GM23248 (cell line): ENCODE measurements around the gene FMOD. TPM values are rescaled to one million over a fixed set of nuclear protein-coding genes. Genes with fewer than 3 reads are reported as not detected.
A peak's percentile ranks its signal among the peaks of the same experiment; 100 is the strongest.

Source experiments
- DNase-seq: peaks from one replicate; pipeline ENCODE4 v3.0.0-alpha.2; 2015
- H2AFZ ChIP-seq: fragments of 200-600 bp; sonication (generic); 2 replicates; pipeline ENCODE4 v1.6.1; 2016; ENCODE audit warnings: antibody characterized with exemption
- H3F3A ChIP-seq: fragments of 200-600 bp; sonication (generic); 2 replicates; pipeline ENCODE4 v1.6.1; 2016; ENCODE audit warnings: mild to moderate bottlenecking, antibody characterized with exemption, mixed run types; ENCODE audit not compliant: insufficient read depth
- H3K27ac ChIP-seq: fragments of 200-600 bp; sonication (generic); 2 replicates; pipeline ENCODE4 v1.5.1; 2016; ENCODE audit warnings: mild to moderate bottlenecking
- H3K27me3 ChIP-seq: fragments of 200-600 bp; sonication (generic); replicated peaks from 2 replicates; pipeline ENCODE4 v1.6.1; 2016; ENCODE audit warnings: mild to moderate bottlenecking; ENCODE audit not compliant: insufficient read depth
- H3K36me3 ChIP-seq: fragments of 200-600 bp; sonication (generic); 2 replicates; pipeline ENCODE4 v1.6.1; 2016; ENCODE audit warnings: low read depth, mild to moderate bottlenecking
- H3K4me1 ChIP-seq: fragments of 200-600 bp; sonication (generic); 2 replicates; pipeline ENCODE4 v1.6.1; 2016; ENCODE audit warnings: mild to moderate bottlenecking; ENCODE audit not compliant: insufficient read depth
- H3K4me2 ChIP-seq: fragments of 200-600 bp; sonication (generic); one replicate; pipeline ENCODE4 v1.6.1; 2016; ENCODE audit warnings: mild to moderate bottlenecking; ENCODE audit not compliant: unreplicated experiment
- H3K4me3 ChIP-seq: fragments of 200-600 bp; sonication (generic); 2 replicates; pipeline ENCODE4 v1.5.1; 2016; ENCODE audit warnings: mild to moderate bottlenecking
- H3K79me2 ChIP-seq: fragments of 200-600 bp; sonication (generic); 2 replicates; pipeline ENCODE4 v1.6.1; 2016; ENCODE audit warnings: mild to moderate bottlenecking; ENCODE audit not compliant: insufficient read depth
- H3K9ac ChIP-seq: fragments of 200-600 bp; sonication (generic); 2 replicates; pipeline ENCODE4 v1.6.1; 2016; ENCODE audit warnings: mild to moderate bottlenecking
- H3K9me2 ChIP-seq: fragments of 200-600 bp; sonication (generic); 2 replicates; pipeline ENCODE4 v1.6.1; 2016; ENCODE audit warnings: mixed run types, mild to moderate bottlenecking, moderate library complexity; ENCODE audit not compliant: insufficient read depth
- H3K9me3 ChIP-seq: fragments of 200-600 bp; sonication (generic); one replicate; pipeline ENCODE4 v1.6.1; 2017; ENCODE audit warnings: low read depth
- H4K20me1 ChIP-seq: fragments of 200-600 bp; sonication (generic); 2 replicates; pipeline ENCODE4 v1.6.0; 2016; ENCODE audit not compliant: insufficient read depth
- EZH2 ChIP-seq: fragments of 200-600 bp; sonication (generic); IDR thresholded peaks from 2 replicates; pipeline ENCODE4 v1.6.1; 2018; ENCODE audit warnings: antibody characterized with exemption, mild to moderate bottlenecking; ENCODE audit not compliant: insufficient read depth, poor library complexity, severe bottlenecking
- EZH2phosphoT487 ChIP-seq: fragments of 200-600 bp; sonication (generic); IDR thresholded peaks from 2 replicates; pipeline ENCODE4 v1.6.1; 2018; ENCODE audit warnings: antibody characterized with exemption, moderate library complexity, mild to moderate bottlenecking, low read depth; ENCODE audit not compliant: insufficient read depth
- WGBS, 2 experiments: methylation state at CpG; one replicate each; pipeline ENCODE4 v1.1.6; 2015 to 2017; ENCODE audit warnings: low lambda C conversion rate in 2 of 2, low coverage in 1 of 2; ENCODE audit errors: missing lambda C conversion rate in 2 of 2; 5-methylcytosine and 5-hydroxymethylcytosine counted together
- in situ Hi-C: fragments of 300-500 bp; cut with MboI; formaldehyde crosslinking; loops from 2 replicates; pipeline ENCODE4 v1.15.0; 2020
- polyA plus RNA-seq: library from polyadenylated mRNA; unstranded; fragments of >200 nt; fragmentation: Nextera tagmentation; extraction: Ambion mirVana; gene quantifications from 2 replicates; pipeline ENCODE4 v1.2.1, GENCODE V29; 2016
- total RNA-seq: library from RNA; depleted of rRNA; stranded (reverse); fragments of >200 nt; shearing (Covaris generic); gene quantifications from 2 replicates; pipeline ENCODE4 v1.2.3, GENCODE V29; 2014

The FMOD gene
- total and polyA plus RNA-seq, 2 experiments from 2014 or later = 11.4 to 14.6 TPM

DNA sequence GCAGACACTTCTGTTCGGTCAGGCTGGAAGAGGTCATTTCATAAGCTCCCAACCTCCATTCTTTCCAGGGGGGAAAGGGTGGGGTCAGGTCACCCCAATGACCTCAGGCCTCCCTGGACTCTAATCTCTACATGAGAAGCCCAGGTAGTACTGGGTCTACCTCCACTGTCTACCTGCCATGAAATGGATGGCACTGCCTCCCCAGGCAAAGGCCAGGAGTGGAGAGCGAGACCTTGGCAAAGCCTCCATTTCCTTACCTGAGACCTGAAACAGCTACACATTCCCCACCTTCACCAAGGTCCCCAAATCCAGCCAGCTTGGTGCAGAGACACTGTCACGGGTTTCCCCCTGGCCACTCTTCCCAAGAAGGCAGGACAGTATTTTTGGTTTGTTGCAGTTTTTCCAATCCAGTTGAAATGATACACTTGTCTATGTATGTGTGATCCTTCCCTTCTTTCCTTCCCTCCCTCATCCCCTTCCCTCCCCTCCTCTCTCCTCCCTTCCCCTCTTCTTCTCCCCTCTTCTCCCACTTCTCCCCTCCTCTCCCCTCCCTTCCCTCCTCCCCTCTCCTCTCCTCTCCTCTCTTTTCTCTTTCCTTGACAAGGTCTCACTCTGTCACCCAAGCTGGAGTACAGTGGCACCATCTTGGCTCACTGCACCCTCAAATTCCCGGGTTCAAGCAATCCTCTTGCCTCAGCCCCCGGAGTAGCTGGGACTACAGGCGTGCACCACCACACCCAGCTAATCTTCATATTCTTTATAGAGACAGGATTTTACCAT, 29.5 kb downstream of the FMOD start:
- no peaks in the 10 kb centered on the region for H4K20me1 ChIP-seq
- H3F3A ChIP-seq = no peaks in the 10 kb centered on the region
- H3K9me3 ChIP-seq = no peaks in the 10 kb centered on the region
- H3K4me3 ChIP-seq = no peak overlapping the region
- no peak overlapping the region for H3K27ac ChIP-seq
- no peaks in the 10 kb centered on the region for H3K79me2 ChIP-seq
- peaks cover 57% of the 10 kb centered on the region for H3K27me3 ChIP-seq
- TF ChIP-seq EZH2phosphoT487 = no peak
- no peak for TF ChIP-seq EZH2
- H2AFZ ChIP-seq = no peak overlapping the region
- no peaks in the 10 kb centered on the region for H3K9me2 ChIP-seq
- no peak for DNase-seq
- no peaks in the 10 kb centered on the region for H3K4me1 ChIP-seq
- no peak overlapping the region for H3K4me2 ChIP-seq
- in situ Hi-C loops = no loop called here
- no peaks in the 10 kb centered on the region for H3K36me3 ChIP-seq
- WGBS, 2 experiments = 50 to 58% methylated on average over 6 of the region's 6 CpGs
- no peak overlapping the region for H3K9ac ChIP-seq

DNA sequence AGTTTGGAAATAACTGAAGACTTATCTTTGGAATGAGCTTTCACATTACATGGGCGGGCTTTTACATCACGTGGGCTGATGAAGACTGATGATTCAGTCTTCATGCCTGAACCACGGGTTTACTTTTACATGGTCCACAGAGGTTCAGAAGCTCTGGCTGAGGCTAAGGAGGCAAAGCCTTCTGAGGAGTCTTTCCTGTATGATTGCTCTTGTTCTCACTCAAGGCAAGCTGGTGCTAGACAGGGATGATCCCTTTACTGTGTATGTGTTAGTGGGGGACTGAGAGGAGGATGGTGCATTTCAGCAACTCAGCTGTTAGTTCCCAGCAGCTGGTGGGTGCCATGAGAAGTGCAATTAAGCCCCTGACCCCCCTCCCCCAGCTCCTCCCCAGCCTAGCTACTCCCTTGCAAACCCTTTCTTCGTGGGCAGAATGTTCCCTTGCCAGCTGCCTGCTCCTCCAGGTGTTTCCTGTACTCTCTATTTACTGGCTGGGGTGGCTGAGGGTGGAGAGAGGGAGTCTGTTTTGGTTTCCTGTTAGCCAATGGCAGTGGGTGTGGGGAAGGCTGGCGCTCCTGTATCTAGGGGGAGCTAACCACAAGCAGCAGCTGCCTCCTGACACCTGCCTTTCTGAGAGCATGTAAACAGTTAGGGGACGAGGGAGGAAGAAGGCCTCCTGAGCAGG, 30.2 kb downstream of the FMOD start:
- no peak overlapping the region for H3K4me3 ChIP-seq
- no peaks in the 10 kb centered on the region for H3K4me1 ChIP-seq

DNA sequence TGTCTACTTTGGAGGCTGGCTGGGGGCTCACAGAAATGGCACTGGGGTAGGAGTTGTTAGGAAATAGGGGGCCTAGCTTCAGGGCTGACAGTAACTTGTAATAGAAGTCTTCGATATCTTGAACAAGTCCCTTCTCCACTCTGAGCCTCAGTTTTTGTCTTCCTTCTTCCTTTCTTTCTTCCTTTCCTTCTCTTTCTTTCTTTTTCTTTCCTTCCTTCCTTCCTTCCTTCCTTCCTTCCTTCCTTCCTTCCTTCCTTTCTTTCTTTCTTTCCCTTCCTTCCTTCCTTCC, 32.7 kb downstream of the FMOD start:
- H2AFZ ChIP-seq = no peak overlapping the region
- no peaks in the 10 kb centered on the region for H3F3A ChIP-seq
- no peaks in the 10 kb centered on the region for H3K4me1 ChIP-seq
- no peak overlapping the region for H3K27ac ChIP-seq
- DNase-seq = no peak
- H3K4me3 ChIP-seq = no peak overlapping the region
- H3K9ac ChIP-seq = no peak overlapping the region
- H3K4me2 ChIP-seq = no peak overlapping the region
- no peaks in the 10 kb centered on the region for H3K36me3 ChIP-seq
- no peaks in the 10 kb centered on the region for H4K20me1 ChIP-seq
- H3K27me3 ChIP-seq = peaks cover 33% of the 10 kb centered on the region
- H3K9me2 ChIP-seq = no peaks in the 10 kb centered on the region
- TF ChIP-seq EZH2phosphoT487 = no peak
- TF ChIP-seq EZH2 = no peak
- H3K9me3 ChIP-seq = no peaks in the 10 kb centered on the region
- no peaks in the 10 kb centered on the region for H3K79me2 ChIP-seq
- in situ Hi-C loops = no loop called here
- WGBS, 2 experiments = 100% methylated on average over 1 of the region's 1 CpG

More for the DNA sequence above, 30.2 kb downstream of the FMOD start:
- Histone ChIP-seq H3K27me3 (peaks cover 52% of the 10 kb centered on the region), H3K4me2 (no peak overlapping the region), H3K9me3 (no peaks in the 10 kb centered on the region), H3K27ac (no peak overlapping the region), H3K9ac (no peak overlapping the region), H3K9me2 (no peaks in the 10 kb centered on the region), H3K36me3 (no peaks in the 10 kb centered on the region), H2AFZ (no peak overlapping the region), H3F3A (no peaks in the 10 kb centered on the region), H3K79me2 (no peaks in the 10 kb centered on the region), H4K20me1 (no peaks in the 10 kb centered on the region)
- in situ Hi-C loops = no loop called here
- peak; percentile 53 for DNase-seq
- TF ChIP-seq EZH2 (no peak), EZH2phosphoT487 (no peak)
- 58 to 63% methylated on average over 6 of the region's 6 CpGs for WGBS, 2 experiments

DNA sequence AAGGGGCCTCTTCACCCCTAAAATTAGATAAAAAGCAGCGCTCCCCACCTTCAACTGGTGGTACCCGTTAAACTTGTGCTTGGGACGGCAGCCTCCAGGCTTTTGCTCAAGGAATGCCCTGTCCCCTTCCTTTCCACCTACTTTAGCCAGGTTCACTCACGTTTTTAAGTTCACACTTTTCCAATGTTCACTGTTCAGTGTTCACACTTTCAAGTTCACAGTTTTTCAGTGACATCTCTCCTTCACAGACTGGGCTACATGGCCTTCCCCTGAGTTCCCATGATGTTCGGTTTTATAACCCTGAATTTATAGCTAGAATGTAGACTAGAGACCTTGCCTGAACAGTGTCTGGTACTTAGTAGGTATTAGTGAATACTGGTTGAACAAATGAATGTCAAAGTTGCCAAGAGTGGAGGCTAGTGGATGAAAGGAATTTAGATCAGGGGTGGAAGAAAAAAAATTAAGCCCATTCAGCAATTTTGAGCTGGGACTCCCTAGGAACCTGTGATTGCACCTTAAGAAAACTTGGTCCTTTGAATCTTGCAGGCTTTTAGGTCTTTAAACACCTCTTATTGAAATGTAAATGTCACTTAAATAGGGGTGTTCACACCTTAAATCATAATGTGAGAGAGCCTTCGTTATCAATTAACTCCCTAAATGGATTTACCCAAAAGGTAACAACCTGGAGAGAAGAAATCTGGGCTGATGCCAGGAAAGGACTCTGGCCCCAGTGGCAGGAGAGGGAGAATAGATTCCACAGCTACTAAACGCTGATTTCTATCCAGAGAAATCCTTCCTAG, 33.3 kb downstream of the FMOD start:
- TF ChIP-seq EZH2 (no peak), EZH2phosphoT487 (no peak)
- no peaks in the 10 kb centered on the region for H3K79me2 ChIP-seq
- H3K4me3 ChIP-seq = no peak overlapping the region
- H3K27me3 ChIP-seq = peaks cover 29% of the 10 kb centered on the region
- no peak for DNase-seq
- WGBS, 2 experiments = 53 to 57% methylated on average over 7 of the region's 7 CpGs
- H4K20me1 ChIP-seq = no peaks in the 10 kb centered on the region
- H3K9ac ChIP-seq = no peak overlapping the region
- no peak overlapping the region for H3K4me2 ChIP-seq
- no peaks in the 10 kb centered on the region for H3K9me2 ChIP-seq
- in situ Hi-C loops = no loop called here
- no peak overlapping the region for H3K27ac ChIP-seq
- no peaks in the 10 kb centered on the region for H3K9me3 ChIP-seq
- H3F3A ChIP-seq = no peaks in the 10 kb centered on the region
- H3K4me1 ChIP-seq = no peaks in the 10 kb centered on the region
- no peaks in the 10 kb centered on the region for H3K36me3 ChIP-seq
- H2AFZ ChIP-seq = no peak overlapping the region
